ENCODE data around the gene PCLAF. TPM values are rescaled to one million over a fixed set of nuclear protein-coding genes. Genes with fewer than 3 reads are reported as not detected.
A peak's percentile ranks its signal among the peaks of the same experiment; 100 is the strongest.
"Not testable (repeated sequence)": the region's sequence is repeated elsewhere in the genome, so short reads cannot be mapped to it uniquely, and the experiment has no call there.

The PCLAF gene
- total RNA-seq, 1 donor from 2014 or later = 65.5 TPM

GRCh38 chr15:64422697-64423096 is 41.5 kb upstream of the PCLAF start:
- no peak for TF ChIP-seq CTCF (conservative IDR thresholded peaks at IDR 0.05; ENCODE audit: low read depth, low read length)
- H3K4me3 ChIP-seq (ENCODE audit: low read depth, low read length) = no peak overlapping the region
- DNase-seq (ENCODE audit: low read depth) = no peak

- no peak for TF ChIP-seq CTCF (conservative IDR thresholded peaks at IDR 0.05; ENCODE audit: low read depth, low read length)
- DNase-seq (ENCODE audit: low read depth) = no peak
- H3K4me3 ChIP-seq (ENCODE audit: low read depth, low read length) = no peak overlapping the region
These were observed 31.0 kb upstream of the PCLAF start for GRCh38 chr15:64412216-64412615.

GRCh38 chr15:64400583-64400982 is 19.3 kb upstream of the PCLAF start:
- DNase-seq (ENCODE audit: low read depth) = no peak
- TF ChIP-seq CTCF (conservative IDR thresholded peaks at IDR 0.05; ENCODE audit: low read depth, low read length) = no peak
- H3K4me3 ChIP-seq (ENCODE audit: low read depth, low read length) = no peak overlapping the region

- no peak overlapping the region for H3K4me3 ChIP-seq (ENCODE audit: low read depth, low read length)
- no peak for DNase-seq (ENCODE audit: low read depth)
- TF ChIP-seq CTCF (conservative IDR thresholded peaks at IDR 0.05; ENCODE audit: low read depth, low read length) = no peak
These were observed 17.3 kb upstream of the PCLAF start for GRCh38 chr15:64398575-64398974.

GRCh38 chr15:64396789-64397188 is 15.5 kb upstream of the PCLAF start:
- DNase-seq (ENCODE audit: low read depth) = no peak
- no peak for TF ChIP-seq CTCF (conservative IDR thresholded peaks at IDR 0.05; ENCODE audit: low read depth, low read length)

GRCh38 chr15:64392471-64392870 is 11.2 kb upstream of the PCLAF start:
- not testable (repeated sequence) for DNase-seq (ENCODE audit: low read depth); H3K4me3 ChIP-seq (ENCODE audit: low read depth, low read length)

More at GRCh38 chr15:64396789-64397188, 15.5 kb upstream of the PCLAF start:
- H3K4me3 ChIP-seq (ENCODE audit: low read depth, low read length) = no peak overlapping the region

- DNase-seq (ENCODE audit: low read depth) = no peak
- no peak for TF ChIP-seq CTCF (conservative IDR thresholded peaks at IDR 0.05; ENCODE audit: low read depth, low read length)
- H3K4me3 ChIP-seq (ENCODE audit: low read depth, low read length) = peak overlapping the region; percentile 92
These were observed 7.8 kb upstream of the PCLAF start for GRCh38 chr15:64389036-64389435.

Data from epithelial cell of proximal tubule (primary cell).